ENCODE data around the gene HDAC9.
"Not testable (repeated sequence)": the region's sequence is repeated elsewhere in the genome, so short reads cannot be mapped to it uniquely, and the experiment has no call there.

HDAC9 gene

GRCh38 chr7:18990700-18991099 lies 495.2 kb downstream of the HDAC9 start:
- DNase-seq: not testable (repeated sequence)

- DNase-seq: no peak
Measured at GRCh38 chr7:18993933-18994668, 498.6 kb downstream of the HDAC9 start.

GRCh38 chr7:18995270-18995671 lies 499.7 kb downstream of the HDAC9 start:
- no peak for DNase-seq

GRCh38 chr7:18995811-18996426 lies 500.4 kb downstream of the HDAC9 start:
- DNase-seq: no peak

GRCh38 chr7:18996583-18996982 lies 501.0 kb downstream of the HDAC9 start:
- no peak for DNase-seq

GRCh38 chr7:18997477-18998150 lies 502.1 kb downstream of the HDAC9 start:
- no peak for DNase-seq

GRCh38 chr7:19000410-19000809 lies 504.9 kb downstream of the HDAC9 start:
- DNase-seq: no peak

- DNase-seq: no peak
Measured at GRCh38 chr7:19001854-19002253, 506.3 kb downstream of the HDAC9 start.

GRCh38 chr7:19009241-19009935 lies 513.8 kb downstream of the HDAC9 start:
- no peak for DNase-seq

GRCh38 chr7:19009936-19010280 lies 514.4 kb downstream of the HDAC9 start:
- no peak for DNase-seq

GRCh38 chr7:19011212-19011611 lies 515.7 kb downstream of the HDAC9 start:
- DNase-seq: no peak

- no peak for DNase-seq
Measured at GRCh38 chr7:19015098-19015497, 519.5 kb downstream of the HDAC9 start.

GRCh38 chr7:19016140-19016539 lies 520.6 kb downstream of the HDAC9 start:
- DNase-seq: no peak

- DNase-seq: no peak
Measured at GRCh38 chr7:19017374-19017773, 521.8 kb downstream of the HDAC9 start.

GRCh38 chr7:19020062-19020461 lies 524.5 kb downstream of the HDAC9 start:
- DNase-seq: no peak

GRCh38 chr7:19020711-19021110 lies 525.2 kb downstream of the HDAC9 start:
- DNase-seq: no peak

- DNase-seq: no peak
Measured at GRCh38 chr7:19023477-19023876, 527.9 kb downstream of the HDAC9 start.

- no peak for DNase-seq
Measured at GRCh38 chr7:19024261-19024660, 528.7 kb downstream of the HDAC9 start.

GRCh38 chr7:19026888-19027287 lies 531.3 kb downstream of the HDAC9 start:
- DNase-seq: no peak

- DNase-seq: no peak
Measured at GRCh38 chr7:19030281-19030680, 534.7 kb downstream of the HDAC9 start.

- not testable (repeated sequence) for DNase-seq
Measured at GRCh38 chr7:19032942-19033341, 537.4 kb downstream of the HDAC9 start.

GRCh38 chr7:19051767-19052375 lies 556.3 kb downstream of the HDAC9 start:
- peak; percentile 5 for DNase-seq

Data from NCI-H1436 (cell line).